Measurements from ENCODE around the gene LRTM2. TPM values are rescaled to one million over a fixed set of nuclear protein-coding genes. Genes with fewer than 3 reads are reported as not detected.

The LRTM2 gene
- total RNA-seq, 4 donors from 2014 or later: not detected

GRCh38 chr12:1799051-1799881 is 21.1 kb upstream of the LRTM2 start:
- TF ChIP-seq, protein P1, sequence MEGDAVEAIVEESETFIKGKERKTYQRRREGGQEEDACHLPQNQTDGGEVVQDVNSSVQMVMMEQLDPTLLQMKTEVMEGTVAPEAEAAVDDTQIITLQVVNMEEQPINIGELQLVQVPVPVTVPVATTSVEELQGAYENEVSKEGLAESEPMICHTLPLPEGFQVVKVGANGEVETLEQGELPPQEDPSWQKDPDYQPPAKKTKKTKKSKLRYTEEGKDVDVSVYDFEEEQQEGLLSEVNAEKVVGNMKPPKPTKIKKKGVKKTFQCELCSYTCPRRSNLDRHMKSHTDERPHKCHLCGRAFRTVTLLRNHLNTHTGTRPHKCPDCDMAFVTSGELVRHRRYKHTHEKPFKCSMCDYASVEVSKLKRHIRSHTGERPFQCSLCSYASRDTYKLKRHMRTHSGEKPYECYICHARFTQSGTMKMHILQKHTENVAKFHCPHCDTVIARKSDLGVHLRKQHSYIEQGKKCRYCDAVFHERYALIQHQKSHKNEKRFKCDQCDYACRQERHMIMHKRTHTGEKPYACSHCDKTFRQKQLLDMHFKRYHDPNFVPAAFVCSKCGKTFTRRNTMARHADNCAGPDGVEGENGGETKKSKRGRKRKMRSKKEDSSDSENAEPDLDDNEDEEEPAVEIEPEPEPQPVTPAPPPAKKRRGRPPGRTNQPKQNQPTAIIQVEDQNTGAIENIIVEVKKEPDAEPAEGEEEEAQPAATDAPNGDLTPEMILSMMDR (IDR thresholded peaks at IDR 0.05; ENCODE audit: low read depth): no peak

GRCh38 chr12:1799882-1800400 is 20.4 kb upstream of the LRTM2 start:
- TF ChIP-seq, protein P1 (IDR thresholded peaks at IDR 0.05; ENCODE audit: low read depth): no peak

DNA sequence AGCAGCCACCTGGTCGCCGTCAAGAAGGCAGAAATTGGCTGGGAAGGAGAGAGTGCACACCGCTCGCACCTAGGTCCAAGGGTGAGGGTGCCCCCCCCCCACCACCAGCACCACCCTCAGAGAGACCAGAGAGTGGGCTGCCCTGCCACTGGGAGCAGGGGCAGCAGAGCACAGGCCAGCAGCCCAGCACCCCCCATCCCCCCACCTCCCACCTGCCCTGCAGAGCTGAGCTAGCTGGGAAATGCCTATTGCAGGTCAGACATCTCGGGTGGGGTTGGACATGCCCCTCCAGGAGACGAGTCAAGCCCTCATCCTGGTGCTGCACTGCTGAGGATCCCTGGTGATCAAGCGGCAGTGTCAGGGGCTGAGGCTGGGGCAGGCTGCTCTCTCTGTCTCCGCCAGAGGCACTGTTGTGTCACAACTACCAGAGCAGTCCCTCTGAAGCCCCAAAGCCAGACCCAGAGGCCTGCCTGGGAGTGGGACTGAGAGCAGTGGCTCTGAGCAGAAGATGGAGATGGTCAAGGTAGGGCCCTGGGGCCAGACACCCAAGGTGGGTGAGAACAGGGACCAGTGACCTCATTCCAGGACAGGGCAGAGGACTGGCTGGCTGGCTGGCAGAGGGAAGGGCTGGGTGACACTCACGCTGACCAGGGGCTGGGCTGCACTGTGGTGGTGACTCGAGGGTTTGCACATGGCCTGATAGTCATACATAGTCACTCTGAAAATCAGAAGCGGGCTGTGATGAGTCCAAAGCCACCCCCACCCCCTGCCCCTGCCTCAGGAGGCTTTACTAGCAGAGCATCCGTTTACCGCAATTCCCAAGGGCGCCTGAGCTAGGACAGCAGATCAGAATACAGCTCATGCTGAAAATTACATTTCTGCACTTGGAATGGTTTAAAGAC is 19.7 kb upstream of the LRTM2 start:
- TF ChIP-seq, protein P1 (IDR thresholded peaks at IDR 0.05; ENCODE audit: low read depth): no peak

DNA sequence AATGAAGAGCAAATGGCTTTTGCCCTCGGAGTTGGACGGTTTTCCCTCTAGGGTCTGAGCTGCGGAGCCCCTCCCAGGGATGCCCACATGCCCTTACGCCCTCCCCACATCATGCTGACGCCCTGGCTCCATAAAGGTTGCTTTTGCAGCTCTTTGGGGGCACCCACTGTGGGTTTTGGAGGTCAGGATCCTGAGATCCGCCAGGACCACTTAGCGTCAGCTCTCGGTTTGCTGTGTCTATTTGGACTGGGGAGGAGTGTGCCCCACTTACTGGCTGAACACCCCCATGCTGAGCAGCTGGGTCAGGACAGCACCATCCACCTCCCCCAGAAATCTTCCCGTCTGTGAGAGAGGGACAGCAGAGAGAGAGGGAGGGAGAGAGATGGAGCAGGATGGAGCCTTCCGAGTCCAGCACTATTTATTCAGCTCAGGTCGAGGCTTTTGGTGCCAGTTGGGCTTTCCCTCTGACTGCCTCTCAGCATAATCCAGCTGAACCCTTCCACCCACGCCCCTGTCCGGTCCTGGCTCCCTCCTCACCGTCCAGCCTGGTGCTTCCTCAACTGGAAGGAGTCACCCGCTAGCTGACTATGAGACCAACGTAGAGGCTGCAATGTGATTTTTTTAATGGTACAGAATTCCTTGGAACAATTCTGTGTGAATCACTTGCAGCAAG is 18.9 kb upstream of the LRTM2 start:
- TF ChIP-seq, protein P1 (IDR thresholded peaks at IDR 0.05; ENCODE audit: low read depth): no peak

DNA sequence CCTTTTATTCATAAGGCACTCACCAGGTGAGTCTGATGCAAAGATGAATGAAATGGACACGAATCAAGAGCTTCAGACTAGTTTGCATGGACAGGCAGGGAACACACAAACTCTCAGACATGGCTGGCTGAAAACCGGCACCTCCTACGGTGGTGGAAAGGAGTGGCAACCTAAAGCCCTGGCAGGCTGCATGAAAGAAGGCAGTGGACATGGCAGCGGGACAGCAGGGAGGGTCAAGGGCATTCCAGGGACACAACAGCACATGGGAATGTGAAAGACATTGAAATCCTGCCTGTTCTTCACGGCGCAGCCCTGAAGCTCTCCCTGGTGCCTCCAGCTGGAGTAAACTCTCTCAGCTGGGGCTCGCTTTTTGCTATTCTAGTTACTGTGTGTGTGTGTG is 16.6 kb upstream of the LRTM2 start:
- TF ChIP-seq, protein P1 (IDR thresholded peaks at IDR 0.05; ENCODE audit: low read depth): no peak

GRCh38 chr12:1804545-1805332 is 15.6 kb upstream of the LRTM2 start:
- TF ChIP-seq, protein P1 (IDR thresholded peaks at IDR 0.05; ENCODE audit: low read depth): no peak
